Left ventricle myocardium inferior (tissue), 1 donor: ENCODE measurements around the gene ELK3. TPM values are rescaled to one million over a fixed set of nuclear protein-coding genes. Genes with fewer than 3 reads are reported as not detected.
A peak's percentile ranks its signal among the peaks of the same experiment; 100 is the strongest.
"Not testable (repeated sequence)": the region's sequence is repeated elsewhere in the genome, so short reads cannot be mapped to it uniquely, and the experiment has no call there.

Source experiments
- DNase-seq: peaks from one replicate; pipeline ENCODE4 v3.0.0-alpha.2; 2020
- H3K27ac ChIP-seq: fragments of 200-600 bp; replicated peaks from 2 replicates; pipeline ENCODE4 v1.8.0; 2021
- H3K27me3 ChIP-seq: fragments of 200-600 bp; 2 replicates; pipeline ENCODE4 v1.8.0; 2021; ENCODE audit warnings: low read depth
- H3K36me3 ChIP-seq: fragments of 200-600 bp; 2 replicates; pipeline ENCODE4 v1.8.0; 2021
- H3K4me1 ChIP-seq: fragments of 200-600 bp; 2 replicates; pipeline ENCODE4 v1.8.0; 2021
- H3K4me3 ChIP-seq: fragments of 200-600 bp; 2 replicates; pipeline ENCODE4 v1.8.0; 2021; ENCODE audit warnings: mild to moderate bottlenecking, moderate library complexity
- H3K9me3 ChIP-seq: fragments of 200-600 bp; replicated peaks from 2 replicates; pipeline ENCODE4 v1.8.0; 2021
- CTCF ChIP-seq: fragments of 200-600 bp; IDR thresholded peaks from 2 replicates; pipeline ENCODE4 v1.8.0; 2021; ENCODE audit warnings: antibody characterized with exemption, mild to moderate bottlenecking, borderline replicate concordance
- intact Hi-C: fragments of 100-400 bp; cut with micrococcal nuclease; formaldehyde crosslinking; loops from one replicate; pipeline ENCODE4 v1.11.0; 2022
- total RNA-seq: library from RNA; stranded (reverse); fragmentation: NEBNext Ultra II Directional; extraction: Animal tissue kit (Norgen Biotek cat#: 25700); gene quantifications from one replicate; pipeline ENCODE4 v1.2.1, GENCODE V29; 2021
- donor health status: DM: no; HTN: yes; CAD: no; lungs with severe emphysema.

ELK3 gene
- total RNA-seq, 1 donor from 2014 or later: 17.1 TPM

- Histone ChIP-seq H3K4me1 (peaks cover 22% of the 10 kb centered on the region), H3K36me3 (peaks cover 15% of the 10 kb centered on the region), H3K4me3 (no peak overlapping the region), H3K27ac (no peak overlapping the region), H3K9me3 (peaks cover 4% of the 10 kb centered on the region), H3K27me3 (no peaks in the 10 kb centered on the region)
- no peak for TF ChIP-seq CTCF
- intact Hi-C loops: no loop called here
- no peak for DNase-seq
These were observed 120.5 kb downstream of the ELK3 start for GRCh38 chr12:96314723-96315122.

GRCh38 chr12:96315741-96316481 is 121.7 kb downstream of the ELK3 start:
- H3K9me3 ChIP-seq, intact Hi-C loops, H3K27me3 ChIP-seq, DNase-seq: not testable (repeated sequence)
- peaks cover 15% of the 10 kb centered on the region for H3K36me3 ChIP-seq
- H3K27ac ChIP-seq: peak overlapping the region; percentile 55
- H3K4me1 ChIP-seq: peaks cover 22% of the 10 kb centered on the region
- peak overlapping the region; percentile 59 for H3K4me3 ChIP-seq

DNA sequence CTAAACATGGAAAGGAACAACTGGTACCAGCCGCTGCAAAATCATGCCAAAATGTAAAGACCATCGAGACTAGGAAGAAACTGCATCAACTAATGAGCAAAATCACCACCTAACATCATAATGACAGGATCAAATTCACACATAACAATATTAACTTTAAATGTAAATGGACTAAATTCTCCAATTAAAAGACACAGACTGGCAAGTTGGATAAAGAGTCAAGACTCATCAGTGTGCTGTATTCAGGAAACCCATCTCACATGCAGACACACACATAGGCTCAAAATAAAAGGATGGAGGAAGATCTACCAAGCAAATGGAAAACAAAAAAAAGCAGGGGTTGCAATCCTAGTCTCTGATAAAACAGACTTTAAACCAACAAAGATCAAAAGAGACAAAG is 123.6 kb downstream of the ELK3 start:
- intact Hi-C loops, H3K9me3 ChIP-seq, H3K27ac ChIP-seq, H3K4me3 ChIP-seq, DNase-seq, H3K27me3 ChIP-seq: not testable (repeated sequence)
- H3K36me3 ChIP-seq: peaks cover 13% of the 10 kb centered on the region
- H3K4me1 ChIP-seq: peaks cover 22% of the 10 kb centered on the region

Other genes starting within 250 kb of the ELK3 start
- gene HAL, start 198.0 kb upstream of the ELK3 start, total RNA-seq: not detected
- 35.4 TPM for gene LTA4H, start 158.8 kb upstream of the ELK3 start, total RNA-seq
- gene CDK17, start 206.1 kb downstream of the ELK3 start, total RNA-seq: 15.9 TPM